ENCODE data around the gene TMEM145.

TMEM145 gene

GRCh38 chr19:42278452-42279154 lies 34.5 kb upstream of the TMEM145 start:
- no peak for DNase-seq

- no peak for DNase-seq
Measured at GRCh38 chr19:42279155-42279901, 33.8 kb upstream of the TMEM145 start.

- peak; percentile 72 for DNase-seq
Measured at GRCh38 chr19:42279902-42280814, 33.0 kb upstream of the TMEM145 start.

- no peak for DNase-seq
Measured at GRCh38 chr19:42280815-42281145, 32.3 kb upstream of the TMEM145 start.

- no peak for DNase-seq
Measured at GRCh38 chr19:42281146-42281826, 31.8 kb upstream of the TMEM145 start.

GRCh38 chr19:42281827-42282762 lies 31.0 kb upstream of the TMEM145 start:
- DNase-seq: peak; percentile 27

GRCh38 chr19:42282819-42283187 lies 30.3 kb upstream of the TMEM145 start:
- DNase-seq: no peak

GRCh38 chr19:42283188-42284065 lies 29.7 kb upstream of the TMEM145 start:
- DNase-seq: peak; percentile 95

GRCh38 chr19:42284066-42284501 lies 29.0 kb upstream of the TMEM145 start:
- DNase-seq: peak; percentile 80

GRCh38 chr19:42284591-42285341 lies 28.3 kb upstream of the TMEM145 start:
- no peak for DNase-seq

GRCh38 chr19:42285541-42285941 lies 27.6 kb upstream of the TMEM145 start:
- peak; percentile 50 for DNase-seq

GRCh38 chr19:42285988-42286348 lies 27.1 kb upstream of the TMEM145 start:
- no peak for DNase-seq

GRCh38 chr19:42286349-42287016 lies 26.6 kb upstream of the TMEM145 start:
- peak; percentile 53 for DNase-seq

- no peak for DNase-seq
Measured at GRCh38 chr19:42287017-42287826, 25.9 kb upstream of the TMEM145 start.

- no peak for DNase-seq
Measured at GRCh38 chr19:42287827-42288107, 25.3 kb upstream of the TMEM145 start.

- no peak for DNase-seq
Measured at GRCh38 chr19:42288387-42288786, 24.7 kb upstream of the TMEM145 start.

GRCh38 chr19:42288881-42289555 lies 24.1 kb upstream of the TMEM145 start:
- DNase-seq: no peak

- no peak for DNase-seq
Measured at GRCh38 chr19:42289556-42290041, 23.5 kb upstream of the TMEM145 start.
